NK-92 (cell line): ENCODE measurements around the gene TMBIM6.

Source experiments
- DNase-seq: peaks from one replicate; lab custom pipeline; 2025; ENCODE audit not compliant: unreplicated experiment; lab: John Stamatoyannopoulos, UW

The TMBIM6 gene

GRCh38 chr12:49796155-49796554 lies 54.8 kb downstream of the TMBIM6 start:
- no peak for DNase-seq

DNA sequence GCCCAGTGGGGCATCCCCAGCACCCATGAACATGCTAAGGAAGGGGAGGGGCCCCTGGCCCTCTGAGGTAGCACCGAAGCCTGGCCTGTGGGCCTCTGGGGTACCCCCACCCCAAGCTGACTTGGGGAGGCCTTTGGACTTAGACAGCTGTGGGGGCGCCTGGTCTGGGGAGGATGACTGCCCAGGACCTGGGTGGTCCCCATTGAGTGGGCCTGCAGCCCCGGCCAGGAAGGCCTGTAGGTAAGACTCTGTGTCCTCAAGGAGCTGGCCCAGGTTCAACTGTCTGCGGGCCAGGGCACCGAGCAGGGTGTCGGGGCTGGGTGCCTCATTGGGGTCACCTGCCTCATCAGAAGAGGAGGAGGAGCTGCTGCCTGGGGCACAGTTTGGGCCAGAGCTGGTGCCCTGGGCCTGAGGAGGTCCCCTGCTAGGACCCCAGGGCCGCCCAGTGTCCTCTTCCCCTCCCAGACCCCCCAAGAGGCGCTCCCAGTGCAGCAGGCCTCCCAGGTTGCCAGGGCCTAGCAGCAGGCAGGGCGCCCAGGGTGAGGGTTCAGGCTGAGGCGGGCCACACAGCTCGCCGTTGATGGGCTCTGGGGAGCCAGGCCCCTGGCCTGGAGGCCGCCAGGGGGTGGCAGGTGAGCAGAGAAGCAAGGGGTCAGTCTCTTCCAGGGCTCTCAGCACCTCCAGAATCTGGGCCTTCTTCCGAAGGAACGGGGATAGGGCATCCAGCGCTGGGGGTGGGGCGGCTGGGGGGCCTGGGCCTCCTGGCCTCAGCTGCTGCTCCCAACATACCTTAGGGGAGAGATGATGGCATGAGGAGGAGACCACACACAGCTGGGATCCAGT lies 55.5 kb downstream of the TMBIM6 start:
- DNase-seq = no peak

GRCh38 chr12:49797449-49797776 lies 56.1 kb downstream of the TMBIM6 start:
- no peak for DNase-seq

DNA sequence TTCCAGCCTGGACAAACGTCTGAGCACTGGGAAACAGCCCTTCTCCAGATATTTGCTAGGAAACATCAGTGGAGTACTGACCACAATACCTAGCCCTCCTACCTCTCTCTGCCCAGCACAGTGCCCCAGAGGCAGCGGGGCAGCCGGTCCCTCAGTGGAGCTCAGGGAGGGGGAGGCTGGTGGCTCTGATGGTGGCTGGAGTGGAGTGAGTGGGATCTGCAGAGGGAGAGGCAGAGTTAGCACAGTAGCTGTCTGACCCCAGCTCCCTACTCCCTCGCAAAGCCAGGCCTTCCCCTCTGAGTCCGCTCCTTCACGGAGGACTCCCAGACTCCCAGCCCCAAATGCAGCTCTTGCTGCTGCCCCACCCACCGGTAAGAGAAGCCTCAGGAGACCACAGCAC lies 56.9 kb downstream of the TMBIM6 start:
- no peak for DNase-seq

DNA sequence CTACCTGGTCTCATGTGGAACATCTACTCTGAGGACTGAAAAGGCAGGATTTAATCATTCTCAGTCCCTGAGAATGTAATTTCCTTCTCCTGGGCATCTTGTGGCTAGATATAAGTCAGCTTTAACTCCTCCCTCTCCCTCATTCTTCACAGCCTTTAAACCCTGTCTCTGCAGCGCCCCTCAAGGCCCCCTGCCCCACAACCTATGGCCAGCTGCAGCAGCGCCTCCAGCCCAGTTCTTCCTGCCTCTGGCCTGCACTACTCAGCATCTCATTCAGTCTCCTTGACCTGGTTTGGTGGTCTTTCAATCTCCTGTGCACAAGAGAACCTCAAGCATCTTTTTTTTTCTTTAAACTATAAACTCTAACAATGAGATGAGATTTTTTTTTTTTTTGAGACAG lies 57.6 kb downstream of the TMBIM6 start:
- no peak for DNase-seq

DNA sequence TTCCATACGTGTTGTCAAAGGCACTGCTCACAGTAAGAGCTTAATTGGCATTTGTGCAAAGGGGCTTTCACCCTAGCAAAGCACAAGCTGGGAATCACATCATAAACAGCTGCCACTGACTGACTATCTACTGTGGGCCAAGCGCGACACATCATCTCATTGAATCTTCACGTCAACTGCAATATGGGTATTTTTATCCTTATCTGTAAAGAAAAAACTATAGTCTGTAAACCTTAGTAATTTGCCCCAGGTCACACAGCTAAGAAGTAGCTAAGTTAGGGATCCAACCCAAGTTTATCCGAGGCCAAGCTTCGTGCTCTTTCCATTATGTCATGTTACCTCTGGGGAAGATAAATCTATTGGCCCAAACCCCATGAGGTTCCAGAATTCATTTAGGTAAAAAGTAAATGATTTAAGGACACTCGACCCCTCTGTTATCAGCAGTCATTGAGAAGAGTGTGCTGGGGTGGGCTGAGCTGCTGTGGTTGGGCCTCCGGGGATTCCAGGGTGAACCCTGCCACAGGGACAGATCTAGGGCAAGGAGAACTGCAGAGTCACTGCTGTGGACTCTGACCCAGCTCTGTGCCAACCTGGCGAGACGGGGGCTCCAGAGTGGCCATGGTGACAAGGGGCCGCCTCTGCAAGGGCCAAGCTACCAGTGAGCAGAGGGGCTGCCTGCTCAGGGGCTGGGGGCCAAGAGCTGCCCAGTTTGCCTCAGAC lies 59.2 kb downstream of the TMBIM6 start:
- DNase-seq = no peak

DNA sequence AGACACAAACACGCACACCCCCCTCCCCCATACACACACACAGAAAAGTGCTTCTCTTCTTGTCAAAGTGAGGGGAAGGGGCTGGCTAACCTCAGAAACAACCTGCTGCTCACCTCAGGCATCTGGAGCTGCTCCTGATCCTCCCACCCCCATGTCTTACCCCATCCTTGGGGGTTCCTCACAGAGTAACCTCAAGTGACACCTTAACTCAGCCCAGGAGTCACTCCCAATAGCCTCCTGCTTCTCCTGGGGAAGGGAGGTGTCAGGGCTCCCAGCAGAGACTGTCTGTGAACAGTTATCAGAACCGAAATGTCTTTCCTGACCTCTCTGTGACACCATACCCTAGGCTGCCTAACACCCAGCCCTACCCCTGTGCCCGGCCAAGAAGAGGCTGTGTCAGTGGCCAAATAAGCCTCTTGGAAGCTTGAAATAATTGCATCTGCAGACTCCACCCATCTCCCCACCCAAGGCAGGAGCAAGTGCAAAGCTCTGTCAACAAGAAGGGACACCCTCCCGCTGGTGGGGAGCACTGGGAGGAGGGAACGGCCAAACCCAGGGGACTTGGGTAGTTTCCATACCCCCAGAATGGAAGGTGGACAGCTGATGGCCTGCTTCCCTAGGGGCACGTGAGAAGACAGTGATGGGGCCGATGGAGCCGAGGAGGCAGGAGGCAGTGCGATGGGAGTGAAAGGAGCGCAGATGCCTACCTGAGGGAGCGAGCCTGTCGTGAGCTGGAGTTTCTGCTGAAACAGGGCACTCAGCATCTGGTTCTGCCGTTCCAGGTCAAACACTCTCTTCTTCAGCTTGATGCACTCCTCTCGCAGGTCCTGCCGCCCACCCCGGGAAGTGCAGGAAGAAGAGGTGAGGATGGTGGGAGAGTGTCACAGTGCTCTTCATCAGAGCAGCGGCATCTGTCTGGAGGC lies 60.0 kb downstream of the TMBIM6 start:
- no peak for DNase-seq

GRCh38 chr12:49803693-49804450 lies 62.5 kb downstream of the TMBIM6 start:
- DNase-seq = no peak

GRCh38 chr12:49804821-49805220 lies 63.5 kb downstream of the TMBIM6 start:
- no peak for DNase-seq

DNA sequence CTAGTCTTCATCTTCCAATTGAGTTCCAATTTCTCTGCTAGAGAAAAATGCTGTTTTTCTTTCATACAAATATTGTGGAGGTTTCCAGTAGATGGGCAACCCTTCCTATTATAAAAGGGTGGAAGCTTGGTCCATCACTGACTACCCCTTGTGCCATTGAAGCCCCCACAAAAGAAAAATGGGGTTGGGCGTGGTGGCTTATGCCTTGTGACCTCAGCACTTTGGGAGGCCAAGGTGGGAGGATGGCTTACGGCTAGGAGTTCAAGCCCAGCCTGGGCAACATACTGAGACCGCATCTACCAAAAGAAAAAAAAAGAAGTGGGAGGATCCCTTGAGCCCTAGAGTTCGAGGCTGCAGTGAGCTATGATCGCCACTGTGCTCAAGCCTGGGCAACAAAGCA lies 64.1 kb downstream of the TMBIM6 start:
- DNase-seq = no peak

- DNase-seq = no peak
Observed at GRCh38 chr12:49806321-49806813, 65.0 kb downstream of the TMBIM6 start.

GRCh38 chr12:49806877-49807276 lies 65.5 kb downstream of the TMBIM6 start:
- no peak for DNase-seq

GRCh38 chr12:49807991-49808580 lies 66.7 kb downstream of the TMBIM6 start:
- DNase-seq = no peak

GRCh38 chr12:49808686-49809380 lies 67.5 kb downstream of the TMBIM6 start:
- no peak for DNase-seq

- DNase-seq = no peak
Observed at GRCh38 chr12:49809381-49809905, 68.1 kb downstream of the TMBIM6 start.

DNA sequence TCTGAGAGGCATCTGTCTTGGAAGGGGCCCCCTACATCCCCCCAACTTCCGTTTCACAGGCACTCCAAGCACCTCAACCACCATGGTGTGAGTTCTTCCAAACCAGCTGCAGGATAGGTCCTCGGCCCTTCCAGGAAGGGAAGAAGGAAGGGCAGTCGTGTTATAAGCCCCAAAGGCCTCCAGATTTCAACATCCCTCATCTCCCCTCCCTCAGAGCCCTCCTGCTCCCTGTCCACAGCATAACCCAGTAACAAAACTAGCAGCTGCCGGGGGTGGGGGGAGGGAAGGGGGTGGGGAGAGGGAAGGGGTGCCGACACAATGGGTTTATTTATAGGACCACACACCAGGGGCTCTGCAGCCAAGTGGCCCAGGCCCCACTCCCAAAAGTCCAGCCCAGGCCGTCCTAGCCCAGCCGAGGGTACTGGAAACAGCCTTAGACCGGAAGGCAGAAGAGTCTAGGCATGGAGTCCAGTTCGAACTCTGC lies 68.6 kb downstream of the TMBIM6 start:
- DNase-seq = no peak

DNA sequence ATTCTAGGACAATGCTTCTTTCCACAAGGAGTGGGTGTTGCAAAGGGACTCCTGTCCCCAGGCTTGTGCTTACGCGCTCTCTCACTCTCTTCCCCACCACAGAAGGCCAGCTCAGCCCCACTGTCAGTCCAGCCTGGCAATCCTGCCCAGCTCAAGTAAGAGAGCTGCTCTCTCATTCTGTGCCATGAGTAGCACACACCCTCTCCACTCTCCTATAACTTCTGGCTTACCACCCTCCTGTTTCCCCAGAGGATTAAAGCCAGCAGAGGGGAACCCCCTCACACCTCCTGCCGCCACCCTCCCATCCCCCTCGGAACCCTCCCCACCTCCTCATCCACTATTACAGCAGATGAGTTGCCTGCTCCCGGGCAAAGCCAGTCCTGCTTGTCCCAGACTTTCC lies 69.8 kb downstream of the TMBIM6 start:
- DNase-seq = no peak

GRCh38 chr12:49811961-49812401 lies 70.6 kb downstream of the TMBIM6 start:
- no peak for DNase-seq

DNA sequence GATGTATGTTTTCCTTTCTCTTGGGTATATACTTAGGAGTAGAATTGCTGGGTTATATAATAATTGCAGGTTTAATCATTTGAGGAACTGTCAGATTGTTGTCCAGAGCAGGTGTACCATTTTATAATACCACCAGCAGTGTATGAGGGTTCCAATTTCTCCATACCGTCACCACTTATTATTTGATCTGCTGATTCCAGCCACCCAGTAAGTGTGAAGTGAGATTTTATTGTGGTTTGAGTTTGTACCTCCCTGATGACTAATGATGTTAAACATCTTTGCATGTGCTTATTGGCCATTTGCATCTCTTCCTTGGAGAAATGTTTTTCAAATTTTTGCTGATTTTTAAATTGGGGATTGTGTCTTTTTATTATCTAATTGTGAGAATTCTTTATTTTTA lies 71.8 kb downstream of the TMBIM6 start:
- DNase-seq = no peak
